ENCODE results near the gene ZBTB7C. TPM values are rescaled to one million over a fixed set of nuclear protein-coding genes. Genes with fewer than 3 reads are reported as not detected.
A peak's percentile ranks its signal among the peaks of the same experiment; 100 is the strongest.

Gene ZBTB7C
- total RNA-seq, 2 experiments from 2014 or later = 0.09 TPM; not detected in 1

- no peak for DNase-seq
- no peak overlapping the region for H3K27ac Mint-ChIP-seq
Measured at GRCh38 chr18:48409591-48410094, 460 bp upstream of the ZBTB7C start.

GRCh38 chr18:48408111-48408726, 964 bp downstream of the ZBTB7C start:
- H3K9me3 Mint-ChIP-seq (ENCODE audit: low read depth) = no peaks in the 10 kb centered on the region
- H3K4me1 Mint-ChIP-seq = peaks cover 16% of the 10 kb centered on the region

More at GRCh38 chr18:48409591-48410094, 460 bp upstream of the ZBTB7C start:
- peaks cover 3% of the 10 kb centered on the region for H3K36me3 Mint-ChIP-seq
- peak; percentile 13 for ATAC-seq
- no peaks in the 10 kb centered on the region for H3K9me3 Mint-ChIP-seq (ENCODE audit: low read depth)
- CTCF ChIA-PET = interaction anchor here (1.4 kb wide), 1 partner anchor 35 kb away, joined by 4 read pairs; no protein-coding TSS in a partner anchor
- peaks cover 76% of the 10 kb centered on the region for H3K27me3 Mint-ChIP-seq
- peak overlapping the region; percentile 44 for H3K4me3 Mint-ChIP-seq
- peaks cover 16% of the 10 kb centered on the region for H3K4me1 Mint-ChIP-seq

GRCh38 chr18:48407358-48407757, 1.8 kb downstream of the ZBTB7C start:
- no peak overlapping the region for H3K27ac Mint-ChIP-seq
- peaks cover 16% of the 10 kb centered on the region for H3K4me1 Mint-ChIP-seq
- H3K9me3 Mint-ChIP-seq (ENCODE audit: low read depth) = no peaks in the 10 kb centered on the region
- peaks cover 73% of the 10 kb centered on the region for H3K27me3 Mint-ChIP-seq
- CTCF ChIA-PET = interaction anchor here (1.4 kb wide), 1 partner anchor 49 kb away, joined by 3 read pairs; no protein-coding TSS in a partner anchor
- H3K4me3 Mint-ChIP-seq = no peak overlapping the region
- DNase-seq = no peak
- peaks cover 3% of the 10 kb centered on the region for H3K36me3 Mint-ChIP-seq
- no peak for ATAC-seq

More at GRCh38 chr18:48408111-48408726, 964 bp downstream of the ZBTB7C start:
- no peak for DNase-seq
- peaks cover 3% of the 10 kb centered on the region for H3K36me3 Mint-ChIP-seq
- no peak overlapping the region for H3K27ac Mint-ChIP-seq
- CTCF ChIA-PET = interaction anchor here (1.4 kb wide), 1 partner anchor 48 kb away, joined by 3 read pairs; no protein-coding TSS in a partner anchor
- ATAC-seq = no peak
- peak overlapping the region; percentile 54 for H3K4me3 Mint-ChIP-seq
- peaks cover 72% of the 10 kb centered on the region for H3K27me3 Mint-ChIP-seq

- CTCF ChIA-PET = no interaction called here
- no peak for ATAC-seq
- H3K36me3 Mint-ChIP-seq = peaks cover 3% of the 10 kb centered on the region
- no peaks in the 10 kb centered on the region for H3K9me3 Mint-ChIP-seq (ENCODE audit: low read depth)
- H3K27me3 Mint-ChIP-seq = peaks cover 72% of the 10 kb centered on the region
- peaks cover 14% of the 10 kb centered on the region for H3K4me1 Mint-ChIP-seq
- no peak overlapping the region for H3K4me3 Mint-ChIP-seq
- no peak overlapping the region for H3K27ac Mint-ChIP-seq
- DNase-seq = no peak
Measured at GRCh38 chr18:48405978-48406377, 3.2 kb downstream of the ZBTB7C start.

GRCh38 chr18:48404716-48405507, 4.3 kb downstream of the ZBTB7C start:
- Mint-ChIP-seq H3K4me1 (peaks cover 8% of the 10 kb centered on the region), H3K27me3 (peaks cover 74% of the 10 kb centered on the region), H3K4me3 (no peak overlapping the region), H3K27ac (no peak overlapping the region), H3K9me3 (ENCODE audit: low read depth) (no peaks in the 10 kb centered on the region), H3K36me3 (peaks cover 3% of the 10 kb centered on the region)
- CTCF ChIA-PET = no interaction called here
- ATAC-seq (no peak), DNase-seq (no peak)

GRCh38 chr18:48402953-48403352, 6.2 kb downstream of the ZBTB7C start:
- CTCF ChIA-PET = no interaction called here
- H3K36me3 Mint-ChIP-seq = no peaks in the 10 kb centered on the region
- no peak for DNase-seq
- H3K9me3 Mint-ChIP-seq (ENCODE audit: low read depth) = no peaks in the 10 kb centered on the region
- no peak overlapping the region for H3K27ac Mint-ChIP-seq
- no peak overlapping the region for H3K4me3 Mint-ChIP-seq
- peaks cover 86% of the 10 kb centered on the region for H3K27me3 Mint-ChIP-seq
- peaks cover 9% of the 10 kb centered on the region for H3K4me1 Mint-ChIP-seq
- no peak for ATAC-seq

GRCh38 chr18:48399303-48400075, 9.7 kb downstream of the ZBTB7C start:
- Mint-ChIP-seq H3K4me3 (no peak overlapping the region), H3K27me3 (peaks cover 87% of the 10 kb centered on the region), H3K36me3 (no peaks in the 10 kb centered on the region), H3K9me3 (ENCODE audit: low read depth) (no peaks in the 10 kb centered on the region), H3K4me1 (peaks cover 5% of the 10 kb centered on the region), H3K27ac (no peak overlapping the region)
- ATAC-seq = no peak
- no peak for DNase-seq
- CTCF ChIA-PET = no interaction called here

- no peaks in the 10 kb centered on the region for H3K36me3 Mint-ChIP-seq
- H3K4me1 Mint-ChIP-seq = peaks cover 5% of the 10 kb centered on the region
- H3K27me3 Mint-ChIP-seq = peaks cover 88% of the 10 kb centered on the region
- DNase-seq (no peak), ATAC-seq (no peak)
- CTCF ChIA-PET = no interaction called here
- H3K9me3 Mint-ChIP-seq (ENCODE audit: low read depth) = no peaks in the 10 kb centered on the region
- H3K4me3 Mint-ChIP-seq = no peak overlapping the region
- H3K27ac Mint-ChIP-seq = no peak overlapping the region
Measured at GRCh38 chr18:48398074-48398473, 11.1 kb downstream of the ZBTB7C start.

GRCh38 chr18:48397021-48397420, 12.2 kb downstream of the ZBTB7C start:
- CTCF ChIA-PET = no interaction called here
- DNase-seq = no peak
- Mint-ChIP-seq H3K27ac (no peak overlapping the region), H3K36me3 (no peaks in the 10 kb centered on the region), H3K27me3 (peaks cover 88% of the 10 kb centered on the region), H3K4me3 (no peak overlapping the region), H3K9me3 (ENCODE audit: low read depth) (no peaks in the 10 kb centered on the region), H3K4me1 (peaks cover 5% of the 10 kb centered on the region)
- no peak for ATAC-seq

- no peak overlapping the region for H3K27ac Mint-ChIP-seq
- H3K36me3 Mint-ChIP-seq = no peaks in the 10 kb centered on the region
- no peak overlapping the region for H3K4me3 Mint-ChIP-seq
- H3K9me3 Mint-ChIP-seq (ENCODE audit: low read depth) = no peaks in the 10 kb centered on the region
- ATAC-seq (no peak), DNase-seq (no peak)
- CTCF ChIA-PET = no interaction called here
- H3K4me1 Mint-ChIP-seq = peaks cover 5% of the 10 kb centered on the region
- H3K27me3 Mint-ChIP-seq = peaks cover 88% of the 10 kb centered on the region
Measured at GRCh38 chr18:48396561-48396960, 12.6 kb downstream of the ZBTB7C start.

- peaks cover 89% of the 10 kb centered on the region for H3K27me3 Mint-ChIP-seq
- no peaks in the 10 kb centered on the region for H3K9me3 Mint-ChIP-seq (ENCODE audit: low read depth)
- DNase-seq (no peak), ATAC-seq (no peak)
- H3K27ac Mint-ChIP-seq = no peak overlapping the region
- no peak overlapping the region for H3K4me3 Mint-ChIP-seq
- no peaks in the 10 kb centered on the region for H3K36me3 Mint-ChIP-seq
- CTCF ChIA-PET = interaction anchor here (0.7 kb wide), 1 partner anchor 50 kb away, joined by 3 read pairs; no protein-coding TSS in a partner anchor
- peaks cover 5% of the 10 kb centered on the region for H3K4me1 Mint-ChIP-seq
Measured at GRCh38 chr18:48395646-48396045, 13.5 kb downstream of the ZBTB7C start.

- H3K27me3 Mint-ChIP-seq = peaks cover 86% of the 10 kb centered on the region
- H3K4me3 Mint-ChIP-seq = no peak overlapping the region
- no peak overlapping the region for H3K27ac Mint-ChIP-seq
- no peaks in the 10 kb centered on the region for H3K36me3 Mint-ChIP-seq
- no peaks in the 10 kb centered on the region for H3K4me1 Mint-ChIP-seq
- ATAC-seq = no peak
- CTCF ChIA-PET = no interaction called here
- no peak for DNase-seq
- H3K9me3 Mint-ChIP-seq (ENCODE audit: low read depth) = no peaks in the 10 kb centered on the region
Measured at GRCh38 chr18:48394176-48394575, 15.0 kb downstream of the ZBTB7C start.

- no peaks in the 10 kb centered on the region for H3K36me3 Mint-ChIP-seq
- CTCF ChIA-PET = no interaction called here
- H3K27ac Mint-ChIP-seq = no peak overlapping the region
- peaks cover 82% of the 10 kb centered on the region for H3K27me3 Mint-ChIP-seq
- H3K4me1 Mint-ChIP-seq = no peaks in the 10 kb centered on the region
- no peak overlapping the region for H3K4me3 Mint-ChIP-seq
- no peaks in the 10 kb centered on the region for H3K9me3 Mint-ChIP-seq (ENCODE audit: low read depth)
- DNase-seq = no peak
- no peak for ATAC-seq
Measured at GRCh38 chr18:48393776-48394175, 15.4 kb downstream of the ZBTB7C start.
